HCT116 (cell line): ENCODE results near the gene COBL. TPM values are rescaled to one million over a fixed set of nuclear protein-coding genes. Genes with fewer than 3 reads are reported as not detected.

Source experiments
- ATAC-seq: fragments of 200-7000 bp; cut with Tn5 transposase; 2 replicates; pipeline ENCODE4 v1.9.1; 2020; ENCODE audit warnings: mild to moderate bottlenecking, moderate library complexity
- BruUV-seq: library from RNA; stranded (reverse); fragments of 400-500 nt; replicated peaks from 2 replicates; lab custom pipeline; 2021; lab: Mats Ljungman, UMichigan
- CTCF ChIA-PET: fragments of 300-600 bp; sonication (Branson Sonifier 250); formaldehyde crosslinking; loops from one replicate; lab custom pipeline; 2021; ENCODE audit warnings: antibody characterized with exemption; lab: Charles Lee
- POLR2A ChIA-PET: fragments of 300-600, 350-600 bp; sonication (Branson Sonifier 250); formaldehyde crosslinking; loops from one replicate; lab custom pipeline; 2021; ENCODE audit warnings: antibody characterized with exemption; lab: Charles Lee
- RAD21 ChIA-PET, 2 experiments: fragments of 300-600 bp; sonication (Branson Sonifier 250); formaldehyde crosslinking; loops; one replicate each; lab custom pipeline; 2023; ENCODE audit warnings: low total read pairs in 2 of 2; ENCODE audit not compliant: uncharacterized antibody in 2 of 2, unreplicated experiment in 2 of 2, low non-redundant PET in 1 of 2; lab: Charles Lee
- DNase-seq: peaks from one replicate; pipeline ENCODE4 v3.0.0-alpha.2; 2010; ENCODE audit warnings: low read depth, low spot score
- H2AFZ ChIP-seq: fragments of 200-600 bp; shearing (Covaris generic), sonication (generic); 2 replicates; pipeline ENCODE4 v1.6.1; 2017; ENCODE audit warnings: low read depth, mixed run types, mixed read lengths, antibody characterized with exemption, low read length; ENCODE audit not compliant: poor library complexity, severe bottlenecking
- H3K27ac ChIP-seq: 2 replicates; pipeline ENCODE4 v1.5.1; 2012; ENCODE audit warnings: low read depth, low read length
- H3K27me3 ChIP-seq: fragments of 200-600 bp; sonication (generic); 2 replicates; pipeline ENCODE4 v1.6.1; 2016; ENCODE audit warnings: mixed run types, low read length, mixed read lengths; ENCODE audit not compliant: insufficient read depth
- H3K36me3 ChIP-seq, 2 experiments: fragments of 200-500 bp in 1 of 2; fragments of 200-600 bp in 1 of 2; sonication (Bioruptor generic) in 1 of 2; sonication (generic) in 1 of 2; 2 replicates each; pipeline versions ENCODE4 v1.5.1 to v1.6.1; 2014 to 2016; ENCODE audit warnings: low read length in 2 of 2, inconsistent platforms in 1 of 2, mixed read lengths in 1 of 2, mixed run types in 1 of 2; ENCODE audit not compliant: insufficient read depth in 2 of 2, control insufficient read depth in 1 of 2
- H3K4me1 ChIP-seq, 2 experiments: fragments of 200-600 bp in 1 of 2; sonication (generic) in 1 of 2; 2 replicates each; pipeline versions ENCODE4 v1.5.1 to v1.6.1; 2012 to 2017; ENCODE audit warnings: low read length in 2 of 2, inconsistent platforms in 1 of 2, mild to moderate bottlenecking in 1 of 2, mixed read lengths in 1 of 2, mixed run types in 1 of 2, moderate library complexity in 1 of 2; ENCODE audit not compliant: insufficient read depth in 2 of 2, control insufficient read depth in 1 of 2
- H3K4me2 ChIP-seq: fragments of 200-600 bp; sonication (generic); 2 replicates; pipeline ENCODE4 v1.6.1; 2017; ENCODE audit warnings: mixed run types, low read length, mixed read lengths
- H3K4me3 ChIP-seq, 2 experiments: fragments of 200-600 bp in 1 of 2; sonication (generic) in 1 of 2; replicated peaks in 1 of 2; 2 replicates each; pipeline ENCODE4 v1.5.1; 2011 to 2016; ENCODE audit warnings: low read length in 2 of 2, control low read depth in 1 of 2, low read depth in 1 of 2, mild to moderate bottlenecking in 1 of 2, mixed read lengths in 1 of 2, mixed run types in 1 of 2
- H3K79me2 ChIP-seq: fragments of 200-600 bp; sonication (generic); 2 replicates; pipeline ENCODE4 v1.6.1; 2017; ENCODE audit warnings: mild to moderate bottlenecking, mixed run types, low read length, moderate library complexity, mixed read lengths; ENCODE audit not compliant: insufficient read depth
- H3K9ac ChIP-seq: fragments of 200-600 bp; sonication (generic); 2 replicates; pipeline ENCODE4 v1.6.1; 2016; ENCODE audit warnings: low read length, mixed read lengths
- H3K9me2 ChIP-seq: fragments of 200-600 bp; sonication (generic), shearing (Covaris generic); 2 replicates; pipeline ENCODE4 v1.6.1; 2017; ENCODE audit warnings: mixed run types, mild to moderate bottlenecking, moderate library complexity; ENCODE audit not compliant: insufficient read depth
- H3K9me3 ChIP-seq, 2 experiments: fragments of 200-500 bp in 1 of 2; fragments of 200-600 bp in 1 of 2; sonication (Bioruptor generic) in 1 of 2; sonication (generic) in 1 of 2; 2 replicates each; pipeline ENCODE4 v1.6.1; 2014 to 2017; ENCODE audit warnings: low read length in 2 of 2, mixed read lengths in 2 of 2, inconsistent platforms in 1 of 2, low read depth in 1 of 2, mild to moderate bottlenecking in 1 of 2, mixed run types in 1 of 2, moderate library complexity in 1 of 2; ENCODE audit not compliant: control insufficient read depth in 1 of 2, insufficient read depth in 1 of 2
- H4K20me1 ChIP-seq: fragments of 200-600 bp; sonication (generic), shearing (Covaris generic); 2 replicates; pipeline ENCODE4 v1.6.1; 2017; ENCODE audit warnings: mixed run types, mild to moderate bottlenecking, moderate library complexity; ENCODE audit not compliant: insufficient read depth
- CTCF ChIP-seq, 3 experiments: fragments of 200-600 bp in 1 of 3; sonication (generic) in 1 of 3; IDR thresholded peaks in 2 of 3; conservative IDR thresholded peaks in 1 of 3; 2 replicates each; pipeline ENCODE4 v1.5.1; 2012 to 2017; ENCODE audit warnings: low read depth in 2 of 3, low read length in 2 of 3, antibody characterized with exemption in 1 of 3, borderline replicate concordance in 1 of 3, control low read depth in 1 of 3, mild to moderate bottlenecking in 1 of 3, mixed read lengths in 1 of 3, mixed run types in 1 of 3, moderate library complexity in 1 of 3; ENCODE audit not compliant: insufficient read depth in 1 of 3
- EGR1 ChIP-seq: IDR thresholded peaks from 2 replicates; pipeline ENCODE4 v1.6.1; 2012; ENCODE audit warnings: low read depth
- ELF1 ChIP-seq: IDR thresholded peaks from 2 replicates; pipeline ENCODE4 v1.6.1; 2012; ENCODE audit warnings: low read depth, borderline replicate concordance
- EZH2 ChIP-seq: fragments of 200-600 bp; sonication (generic); IDR thresholded peaks from 2 replicates; pipeline ENCODE4 v1.6.1; 2017; ENCODE audit warnings: antibody characterized with exemption, mixed run types
- EZH2phosphoT487 ChIP-seq: fragments of 200-600 bp; IDR thresholded peaks from 2 replicates; pipeline ENCODE4 v1.6.1; 2018; ENCODE audit warnings: antibody characterized with exemption, borderline replicate concordance
- FOSL1 ChIP-seq: IDR thresholded peaks from 2 replicates; pipeline ENCODE4 v1.6.1; 2012; ENCODE audit warnings: low read depth
- MAX ChIP-seq: IDR thresholded peaks from 2 replicates; pipeline ENCODE4 v1.6.1; 2012
- POLR2A ChIP-seq: IDR thresholded peaks from 2 replicates; pipeline ENCODE4 v1.7.0; 2011; ENCODE audit warnings: borderline replicate concordance; ENCODE audit not compliant: insufficient read depth, insufficient read length; ENCODE audit errors: extremely low read depth
- POLR2AphosphoS5 ChIP-seq: IDR thresholded peaks from 2 replicates; pipeline ENCODE4 v1.6.1; 2011; ENCODE audit warnings: mild to moderate bottlenecking, low read depth, low read length, moderate library complexity
- SP1 ChIP-seq: IDR thresholded peaks from 2 replicates; pipeline ENCODE4 v1.6.1; 2012; ENCODE audit warnings: low read depth
- TCF7L2 ChIP-seq: IDR thresholded peaks from 2 replicates; pipeline ENCODE4 v1.7.0; 2011; ENCODE audit warnings: borderline replicate concordance, inconsistent platforms; ENCODE audit not compliant: insufficient read depth, insufficient read length; ENCODE audit errors: extremely low read depth
- YY1 ChIP-seq: IDR thresholded peaks from 2 replicates; pipeline ENCODE4 v1.6.1; 2011; ENCODE audit warnings: low read length, low read depth, moderate library complexity, mild to moderate bottlenecking; ENCODE audit not compliant: insufficient replicate concordance; ENCODE audit errors: extremely low read depth
- intact Hi-C: fragments of 100-400 bp; cut with micrococcal nuclease; formaldehyde crosslinking; loops from 2 replicates; pipeline ENCODE4 v1.10.0; 2022
- total RNA-seq: library from RNA; stranded (reverse); gene quantifications from one replicate; pipeline ENCODE4 v1.2.1, GENCODE V29; 2021; ENCODE audit not compliant: unreplicated experiment

The COBL gene
- total RNA-seq, 1 experiment from 2014 or later: 19.3 TPM

GRCh38 chr7:51220226-51220625, 96.4 kb downstream of the COBL start:
- H3K4me3 ChIP-seq: no peak overlapping the region
- ATAC-seq (no peak), DNase-seq (no peak)
- H2AFZ ChIP-seq: no peak overlapping the region
- RAD21 ChIA-PET: no interaction called here
- no peak overlapping the region for H3K9ac ChIP-seq
- H4K20me1 ChIP-seq: no peaks in the 10 kb centered on the region
- POLR2A ChIA-PET: no interaction called here
- no peak overlapping the region for H3K27ac ChIP-seq
- H3K36me3 ChIP-seq: no peaks in the 10 kb centered on the region
- no TSS peak for BruUV-seq
- no peaks in the 10 kb centered on the region for H3K79me2 ChIP-seq
- peaks cover 4 to 6% of the 10 kb centered on the region in 2 experiments; a peak in 3 of 4 replicates for H3K4me1 ChIP-seq
- no peaks in the 10 kb centered on the region for H3K9me3 ChIP-seq
- intact Hi-C loops: no loop called here
- no peaks in the 10 kb centered on the region for H3K27me3 ChIP-seq
- no peak overlapping the region for H3K4me2 ChIP-seq
- TF ChIP-seq POLR2AphosphoS5 (no peak), EGR1 (no peak), YY1 (no peak), POLR2A (no peak), EZH2 (no peak), MAX (no peak), SP1 (no peak), EZH2phosphoT487 (no peak), ELF1 (no peak), CTCF (IDR thresholded peaks at IDR 0.05 in 2 of 3, conservative IDR thresholded peaks at IDR 0.05 in 1 of 3; ENCODE audit: borderline replicate concordance in 1 of 3, insufficient read depth in 1 of 3, low read depth in 2 of 3, low read length in 2 of 3) (no peak), FOSL1 (no peak), TCF7L2 (no peak)
- CTCF ChIA-PET: no interaction called here
- no peaks in the 10 kb centered on the region for H3K9me2 ChIP-seq
